GM23338 (cell line): ENCODE measurements around the gene ZBTB25. TPM values are rescaled to one million over a fixed set of nuclear protein-coding genes. Genes with fewer than 3 reads are reported as not detected.

Experiments used
- ATAC-seq: fragments of 200-7000 bp; cut with Tn5 transposase; 3 replicates; pipeline ENCODE4 v1.9.1; 2020
- DNase-seq: peaks from one replicate; pipeline ENCODE4 v3.0.0-alpha.2; 2015; ENCODE audit warnings: low spot score
- H2AFZ ChIP-seq: fragments of 200-600 bp; sonication (generic); 2 replicates; pipeline ENCODE4 v1.8.0; 2016; ENCODE audit warnings: antibody characterized with exemption, mild to moderate bottlenecking, moderate library complexity
- H3F3A ChIP-seq: fragments of 200-600 bp; sonication (generic); replicated peaks from 2 replicates; pipeline ENCODE4 v1.8.0; 2017; ENCODE audit warnings: antibody characterized with exemption, mixed run types, low read depth
- H3K27ac ChIP-seq: fragments of 200-600 bp; sonication (generic); 2 replicates; pipeline ENCODE4 v1.6.1; 2016; ENCODE audit warnings: low read depth
- H3K27me3 ChIP-seq: fragments of 200-600 bp; sonication (generic); 2 replicates; pipeline ENCODE4 v1.8.0; 2016; ENCODE audit warnings: mild to moderate bottlenecking, mixed run types, moderate library complexity; ENCODE audit not compliant: insufficient read depth
- H3K36me3 ChIP-seq: fragments of 200-600 bp; sonication (generic); 2 replicates; pipeline ENCODE4 v1.8.0; 2016; ENCODE audit warnings: mild to moderate bottlenecking; ENCODE audit not compliant: insufficient read depth
- H3K4me1 ChIP-seq: fragments of 200-600 bp; sonication (generic); 2 replicates; pipeline ENCODE4 v1.8.0; 2016; ENCODE audit warnings: mild to moderate bottlenecking, moderate library complexity; ENCODE audit not compliant: insufficient read depth
- H3K4me2 ChIP-seq: fragments of 200-600 bp; sonication (generic); 2 replicates; pipeline ENCODE4 v1.7.1; 2017; ENCODE audit warnings: mixed run types
- H3K4me3 ChIP-seq: fragments of 200-600 bp; sonication (generic); 2 replicates; pipeline ENCODE4 v1.6.1; 2016; ENCODE audit warnings: mixed run types
- H3K79me2 ChIP-seq: fragments of 200-600 bp; sonication (generic); replicated peaks from 2 replicates; pipeline ENCODE4 v1.8.0; 2017; ENCODE audit warnings: mild to moderate bottlenecking; ENCODE audit not compliant: insufficient read depth
- H3K9me2 ChIP-seq: fragments of 200-600 bp; sonication (generic); 2 replicates; pipeline ENCODE4 v1.8.0; 2017; ENCODE audit not compliant: insufficient read depth
- H4K20me1 ChIP-seq: fragments of 200-600 bp; sonication (generic); replicated peaks from 2 replicates; pipeline ENCODE4 v1.8.0; 2017; ENCODE audit warnings: mild to moderate bottlenecking; ENCODE audit not compliant: insufficient read depth
- H3K27ac Mint-ChIP-seq: 2 replicates; pipeline ENCODE4 v1.8.0; 2020; ENCODE audit warnings: inconsistent platforms, mild to moderate bottlenecking, moderate library complexity, mixed read lengths
- H3K27me3 Mint-ChIP-seq: 3 replicates; pipeline ENCODE4 v1.8.0; 2022; ENCODE audit warnings: low read depth, mild to moderate bottlenecking, moderate library complexity, mixed read lengths, inconsistent platforms; ENCODE audit not compliant: insufficient read depth, poor library complexity
- H3K36me3 Mint-ChIP-seq: 3 replicates; pipeline ENCODE4 v1.8.0; 2021; ENCODE audit warnings: low read depth, mild to moderate bottlenecking, inconsistent platforms, moderate library complexity, mixed read lengths
- H3K4me1 Mint-ChIP-seq: 3 replicates; pipeline ENCODE4 v1.8.0; 2020; ENCODE audit warnings: mild to moderate bottlenecking, inconsistent platforms, mixed read lengths
- H3K4me3 Mint-ChIP-seq: 3 replicates; pipeline ENCODE4 v1.8.0; 2021; ENCODE audit warnings: moderate library complexity, mild to moderate bottlenecking, inconsistent platforms, mixed read lengths
- H3K9me3 Mint-ChIP-seq: 3 replicates; pipeline ENCODE4 v1.8.0; 2020; ENCODE audit warnings: moderate library complexity, mild to moderate bottlenecking, inconsistent platforms, mixed read lengths
- CREB1 ChIP-seq: fragments of 250-450 bp; sonication (Bioruptor Pico); IDR thresholded peaks from 2 replicates; pipeline ENCODE4 v1.5.0; 2020; ENCODE audit warnings: low read depth, mild to moderate bottlenecking, moderate library complexity
- CTCF ChIP-seq, 2 experiments: fragments of 200-600 bp in 1 of 2; sonication (generic) in 1 of 2; conservative IDR thresholded peaks; 2 replicates each; pipeline versions ENCODE4 v1.5.1 to v1.6.1; 2016 to 2017; ENCODE audit warnings: antibody characterized with exemption in 2 of 2, low read depth in 2 of 2, mild to moderate bottlenecking in 2 of 2, moderate library complexity in 1 of 2
- ETS1 ChIP-seq: IDR thresholded peaks from 2 replicates; pipeline ENCODE4 v1.6.1; 2016; ENCODE audit warnings: antibody characterized with exemption
- EZH2 ChIP-seq: fragments of 200-600 bp; sonication (generic); IDR thresholded peaks from one replicate; pipeline ENCODE4 v1.8.0; 2017; ENCODE audit warnings: antibody characterized with exemption, mild to moderate bottlenecking, low read depth; ENCODE audit not compliant: unreplicated experiment
- EZH2phosphoT487 ChIP-seq: fragments of 200-600 bp; sonication (generic); IDR thresholded peaks from one replicate; pipeline ENCODE4 v1.8.1; 2018; ENCODE audit warnings: antibody characterized with exemption; ENCODE audit not compliant: unreplicated experiment
- JUNB ChIP-seq: IDR thresholded peaks from one replicate; pipeline ENCODE4 v1.6.1; 2016; ENCODE audit warnings: antibody characterized with exemption; ENCODE audit not compliant: unreplicated experiment
- NANOG ChIP-seq: IDR thresholded peaks from 2 replicates; pipeline ENCODE4 v1.6.1; 2016; ENCODE audit warnings: antibody characterized with exemption, borderline replicate concordance
- POLR2AphosphoS5 ChIP-seq: IDR thresholded peaks from 2 replicates; pipeline ENCODE4 v1.6.1; 2016; ENCODE audit warnings: antibody characterized with exemption, low read depth
- REST ChIP-seq: IDR thresholded peaks from one replicate; pipeline ENCODE4 v1.6.1; 2018; ENCODE audit warnings: antibody characterized with exemption; ENCODE audit not compliant: unreplicated experiment
- STAT1 ChIP-seq: IDR thresholded peaks from one replicate; pipeline ENCODE4 v1.6.1; 2016; ENCODE audit warnings: antibody characterized with exemption; ENCODE audit not compliant: unreplicated experiment
- ZNF114 ChIP-seq: fragments of 250-450 bp; sonication (Bioruptor Pico); IDR thresholded peaks from 2 replicates; pipeline ENCODE4 v1.5.0; 2020; ENCODE audit warnings: mild to moderate bottlenecking, moderate library complexity
- ZNF331 ChIP-seq: fragments of 250-450 bp; sonication (Bioruptor Pico); IDR thresholded peaks from 2 replicates; pipeline ENCODE4 v1.5.0; 2020; ENCODE audit warnings: low read depth, mild to moderate bottlenecking, moderate library complexity
- ZNF462 ChIP-seq: fragments of 250-450 bp; sonication (Bioruptor Pico); IDR thresholded peaks from 2 replicates; pipeline ENCODE4 v1.5.0; 2020; ENCODE audit warnings: mild to moderate bottlenecking, moderate library complexity
- polyA plus RNA-seq: library from polyadenylated mRNA; unstranded; fragments of >200 nt; fragmentation: Nextera tagmentation; extraction: Ambion mirVana; gene quantifications from 2 replicates; pipeline ENCODE4 v1.2.1, GENCODE V29; 2016
- total RNA-seq: library from RNA; depleted of rRNA; stranded (reverse); fragments of >200 nt; shearing (Covaris generic); gene quantifications from 2 replicates; pipeline ENCODE4 v1.2.3, GENCODE V29; 2014

Gene ZBTB25
- total and polyA plus RNA-seq, 2 experiments from 2014 or later = 5.8 to 8.0 TPM

GRCh38 chr14:64506721-64507120 is 3.1 kb upstream of the ZBTB25 start:
- Mint-ChIP-seq H3K4me3 (peak overlapping the region; percentile 90), H3K36me3 (peaks cover 3% of the 10 kb centered on the region; the same call in 1 of the 3 replicates), H3K4me1 (peaks cover 65% of the 10 kb centered on the region), H3K9me3 (no peaks in the 10 kb centered on the region), H3K27me3 (peaks cover 12% of the 10 kb centered on the region), H3K27ac (no peak overlapping the region)
- H3K4me2 ChIP-seq = peak overlapping the region; percentile 86
- H3K27ac ChIP-seq = no peak overlapping the region
- no peak for DNase-seq
- no peak for TF ChIP-seq ZNF114 (CRISPR knock-in tag)
- TF ChIP-seq ETS1 = no peak
- TF ChIP-seq EZH2phosphoT487 = no peak
- TF ChIP-seq JUNB = no peak
- no peak for TF ChIP-seq ZNF462
- no peak for TF ChIP-seq REST
- no peak for TF ChIP-seq STAT1
- no peak for TF ChIP-seq CREB1 (CRISPR knock-in tag)
- no peak for TF ChIP-seq NANOG
- no peak for TF ChIP-seq ZNF331 (CRISPR knock-in tag)
- TF ChIP-seq CTCF (conservative IDR thresholded peaks at IDR 0.05; ENCODE audit: low read depth in 2 of 2) = no peak
- TF ChIP-seq EZH2 = no peak
- no peak for TF ChIP-seq POLR2AphosphoS5
- no peaks in the 10 kb centered on the region for H3K27me3 ChIP-seq
- ATAC-seq = no peak
- peaks cover 10% of the 10 kb centered on the region; the same call in 1 of the 2 replicates for H4K20me1 ChIP-seq
- H2AFZ ChIP-seq = no peak overlapping the region
- peak overlapping the region; percentile 76; the same call in 1 of the 2 replicates for H3K4me3 ChIP-seq
- H3K79me2 ChIP-seq = peaks cover 79% of the 10 kb centered on the region
- H3F3A ChIP-seq = peaks cover 12% of the 10 kb centered on the region; the same call in 1 of the 2 replicates
- peaks cover 61% of the 10 kb centered on the region for H3K4me1 ChIP-seq
- H3K36me3 ChIP-seq = no peaks in the 10 kb centered on the region
- H3K9me2 ChIP-seq = no peaks in the 10 kb centered on the region
